Measurements from ENCODE around the gene SELPLG.

DNA sequence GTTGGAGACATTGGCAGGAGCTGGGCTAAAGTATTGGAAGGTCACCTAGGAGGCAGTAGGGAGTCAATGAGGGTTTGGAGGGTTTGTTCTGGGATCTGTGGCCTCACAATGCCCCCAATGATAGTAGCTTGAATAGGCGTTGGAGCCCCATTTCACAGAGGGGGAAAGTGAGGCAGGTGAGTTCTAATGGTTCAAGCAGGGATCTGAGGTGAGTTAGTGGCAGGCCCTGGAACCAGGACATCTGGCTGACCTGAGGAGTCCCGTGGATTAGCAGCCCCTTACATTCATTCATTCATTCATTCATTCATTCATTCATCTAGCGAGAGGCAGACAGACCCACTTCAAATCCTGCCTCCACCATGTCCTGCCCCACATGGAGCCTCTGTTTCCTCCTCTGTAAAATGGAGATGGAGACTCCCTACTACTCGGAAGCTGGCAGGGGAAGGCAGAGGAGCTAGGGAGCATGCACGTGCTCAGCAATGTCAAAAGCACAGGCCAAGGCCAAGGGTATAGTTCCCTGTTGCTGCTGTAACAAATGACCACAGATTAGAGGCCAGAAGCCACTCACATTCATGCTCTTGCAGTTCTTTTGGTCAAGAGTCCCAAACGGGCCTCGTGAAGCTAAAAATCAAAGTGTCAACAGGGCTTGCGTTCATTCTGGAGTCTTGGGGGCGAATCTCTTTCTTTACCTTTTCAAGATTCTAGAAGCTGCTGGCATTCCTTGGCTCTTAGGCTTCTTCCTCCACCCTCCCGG, 33.6 kb downstream of the SELPLG start:
- TF ChIP-seq POLR2AphosphoS5 (IDR thresholded peaks at IDR 0.05) = no peak
- TF ChIP-seq POLR2A (IDR thresholded peaks at IDR 0.05; ENCODE audit: low read depth) = no peak
- TF ChIP-seq, protein P1, sequence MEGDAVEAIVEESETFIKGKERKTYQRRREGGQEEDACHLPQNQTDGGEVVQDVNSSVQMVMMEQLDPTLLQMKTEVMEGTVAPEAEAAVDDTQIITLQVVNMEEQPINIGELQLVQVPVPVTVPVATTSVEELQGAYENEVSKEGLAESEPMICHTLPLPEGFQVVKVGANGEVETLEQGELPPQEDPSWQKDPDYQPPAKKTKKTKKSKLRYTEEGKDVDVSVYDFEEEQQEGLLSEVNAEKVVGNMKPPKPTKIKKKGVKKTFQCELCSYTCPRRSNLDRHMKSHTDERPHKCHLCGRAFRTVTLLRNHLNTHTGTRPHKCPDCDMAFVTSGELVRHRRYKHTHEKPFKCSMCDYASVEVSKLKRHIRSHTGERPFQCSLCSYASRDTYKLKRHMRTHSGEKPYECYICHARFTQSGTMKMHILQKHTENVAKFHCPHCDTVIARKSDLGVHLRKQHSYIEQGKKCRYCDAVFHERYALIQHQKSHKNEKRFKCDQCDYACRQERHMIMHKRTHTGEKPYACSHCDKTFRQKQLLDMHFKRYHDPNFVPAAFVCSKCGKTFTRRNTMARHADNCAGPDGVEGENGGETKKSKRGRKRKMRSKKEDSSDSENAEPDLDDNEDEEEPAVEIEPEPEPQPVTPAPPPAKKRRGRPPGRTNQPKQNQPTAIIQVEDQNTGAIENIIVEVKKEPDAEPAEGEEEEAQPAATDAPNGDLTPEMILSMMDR (IDR thresholded peaks at IDR 0.05) = no peak
- TF ChIP-seq EP300 (IDR thresholded peaks at IDR 0.05) = no peak
